ENCODE data around the gene ZNF550.

The ZNF550 gene

DNA sequence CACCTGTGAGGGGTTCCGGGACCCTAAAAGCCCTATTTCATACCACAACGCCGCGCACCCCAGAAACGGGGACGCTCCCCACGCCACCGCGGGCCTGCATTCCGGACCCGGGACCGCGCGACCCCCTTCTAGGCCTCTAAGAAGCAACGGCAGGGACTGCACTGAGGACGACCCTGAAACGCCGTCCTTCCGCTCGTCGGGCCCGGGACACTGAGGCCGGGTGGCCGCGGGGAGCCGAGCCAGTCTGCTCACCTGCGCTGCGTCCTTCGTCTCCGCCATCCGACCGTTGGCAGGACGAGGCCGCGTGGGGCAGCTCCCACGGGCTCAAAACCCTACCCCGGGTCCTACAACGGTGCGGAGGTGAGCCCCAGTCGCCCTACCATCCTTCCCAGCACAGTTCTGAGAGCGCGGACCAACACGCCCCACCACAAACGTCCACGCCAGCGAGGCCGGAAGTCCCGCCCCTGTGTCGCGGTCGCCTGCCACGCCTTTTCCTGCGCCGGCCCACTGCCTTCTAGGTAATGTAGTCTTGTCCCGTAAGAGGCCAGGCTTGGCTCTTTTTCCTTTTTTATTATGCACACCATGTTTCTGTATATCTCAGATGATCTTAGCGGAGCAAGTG, at the start of gene ZNF550:
Gene ZNF550, minus strand, starts transcription at position 460 of the 622 bp plus-strand sequence. Its CDS starts 181 bp downstream, at position 279.
- peak; percentile 60 for DNase-seq

DNA sequence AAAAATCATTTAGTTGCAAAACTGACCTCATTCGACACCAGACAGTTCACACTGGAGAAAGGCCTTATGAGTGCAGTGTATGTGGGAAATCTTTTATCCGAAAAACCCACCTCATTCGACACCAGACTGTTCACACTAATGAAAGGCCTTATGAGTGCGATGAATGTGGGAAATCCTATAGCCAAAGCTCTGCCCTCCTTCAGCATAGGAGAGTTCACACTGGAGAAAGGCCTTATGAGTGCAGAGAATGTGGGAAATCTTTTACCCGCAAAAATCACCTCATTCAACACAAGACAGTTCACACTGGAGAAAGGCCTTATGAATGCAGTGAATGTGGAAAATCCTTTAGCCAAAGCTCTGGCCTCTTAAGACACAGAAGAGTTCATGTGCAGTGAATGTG, 47.3 kb upstream of the ZNF550 start:
- no peak for DNase-seq

DNA sequence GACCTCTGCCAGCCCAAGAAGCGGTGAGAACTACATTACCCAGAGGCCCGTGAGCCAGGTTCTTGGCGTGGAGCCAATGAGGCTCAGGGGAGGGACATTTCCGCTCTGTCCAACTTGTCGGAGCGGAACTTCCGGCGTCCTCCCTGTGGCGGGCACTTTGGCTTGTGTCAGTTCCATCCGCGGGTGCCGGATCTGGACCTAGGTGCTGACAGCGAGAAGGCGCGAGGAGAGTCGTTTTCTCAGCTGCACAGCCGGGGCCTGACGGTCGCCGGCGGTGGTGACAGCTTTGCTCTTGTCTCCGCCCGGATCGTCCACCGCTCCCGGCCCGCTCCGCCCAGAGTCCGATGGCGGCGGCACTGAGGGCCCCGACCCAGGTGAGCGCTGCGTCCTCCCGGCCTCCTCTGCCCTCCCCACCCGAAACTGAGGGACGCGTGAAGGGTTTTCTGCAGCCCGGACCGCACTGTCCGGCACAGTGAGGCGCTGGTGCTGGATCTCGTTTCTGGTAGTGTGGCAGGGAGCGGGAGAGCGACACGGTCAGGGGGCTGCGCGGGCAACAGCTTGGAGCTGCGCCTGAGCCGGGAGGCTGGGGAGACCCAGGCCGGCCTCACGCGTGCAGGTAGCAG, 40.2 kb upstream of the ZNF550 start, which contains the start of gene ZNF530:
Gene ZNF530, plus strand, starts transcription at position 125 of the 623 bp plus-strand sequence. CDS start 4,461 bp downstream, outside the sequence.
- peak; percentile 63 for DNase-seq

DNA sequence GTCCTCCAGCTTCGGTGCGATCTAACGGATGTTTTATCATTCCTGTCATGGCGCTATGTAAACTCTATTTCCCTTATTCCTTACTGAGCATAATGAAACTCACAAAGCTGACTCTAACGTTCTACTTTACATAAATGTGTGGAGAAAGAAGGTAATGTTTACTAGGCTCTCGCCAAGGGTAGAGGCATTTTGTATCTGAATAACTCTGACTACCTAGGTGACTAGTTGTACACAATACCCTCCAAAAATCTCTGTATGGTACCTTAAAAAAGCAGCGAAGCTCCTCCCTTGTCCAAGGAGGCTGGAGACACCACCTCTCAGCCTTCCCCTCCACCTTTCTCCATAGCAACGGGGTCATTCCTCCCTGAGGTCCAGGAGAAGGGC, 39.7 kb upstream of the ZNF550 start:
- no peak for DNase-seq

DNA sequence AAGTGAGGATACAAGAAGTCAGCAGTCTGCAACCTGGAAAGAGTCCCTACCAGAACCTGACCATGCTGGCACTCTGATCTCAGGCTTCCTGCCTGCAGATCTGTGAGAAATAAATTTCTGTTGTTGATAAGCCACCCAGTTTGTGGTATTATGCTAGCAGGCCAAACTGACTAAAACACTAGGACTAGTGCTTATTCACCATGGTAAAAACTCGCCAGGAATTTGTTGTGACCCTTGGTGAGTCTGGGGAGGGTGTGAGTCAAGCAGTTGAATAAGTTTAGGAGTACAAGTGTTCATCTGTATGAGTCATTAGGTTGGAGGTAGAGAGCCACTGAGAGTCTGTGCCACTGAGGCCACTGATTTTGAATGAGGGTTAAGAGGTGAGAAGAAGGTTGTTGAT, 27.9 kb upstream of the ZNF550 start:
- DNase-seq, result peak; percentile 38

DNA sequence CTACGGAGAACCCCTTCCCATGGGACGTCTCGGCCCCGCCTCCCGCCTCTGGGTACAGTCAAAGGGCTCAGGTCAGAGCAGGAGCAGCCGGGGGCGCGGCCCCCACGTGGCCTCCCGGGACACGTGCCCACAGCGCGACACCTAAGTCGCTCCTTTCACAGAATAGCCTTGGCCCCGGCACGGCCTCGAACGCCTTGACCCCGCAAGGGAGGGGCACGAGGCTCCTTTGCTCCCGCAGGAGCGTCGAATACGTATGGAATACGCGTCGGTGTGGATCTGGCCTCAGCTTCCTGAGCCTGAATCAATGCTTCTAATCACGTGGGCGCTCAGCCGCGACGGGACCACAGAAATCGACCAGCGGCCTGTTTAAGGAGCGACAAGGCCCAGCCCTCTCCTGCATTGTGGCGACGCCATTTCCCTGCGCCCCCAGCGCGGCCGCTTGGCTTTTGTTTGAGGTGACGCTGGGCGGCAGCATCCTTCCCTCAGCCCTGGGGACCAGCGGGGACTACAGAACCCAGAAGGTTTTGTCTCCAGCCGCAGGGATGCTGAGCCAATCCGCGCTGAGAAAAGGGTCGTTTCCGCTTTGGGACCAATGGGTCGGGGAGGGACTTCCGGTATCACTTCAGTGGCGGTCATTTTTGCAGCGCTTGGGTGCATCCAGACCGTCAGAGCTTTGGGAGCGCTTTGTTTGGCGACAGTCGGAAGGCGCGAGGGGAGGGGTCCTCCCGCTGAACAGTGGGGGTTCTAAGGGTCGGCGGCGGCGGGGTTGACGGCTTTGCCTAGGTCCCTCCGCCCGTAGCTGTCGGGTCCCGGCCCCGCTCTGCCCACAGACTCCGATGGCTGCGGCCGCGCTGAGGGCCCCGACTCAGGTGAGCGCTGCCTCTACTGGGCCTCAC, 24.1 kb upstream of the ZNF550 start, which contains the start of gene ZIK1:
Gene ZIK1, plus strand, starts transcription at position 625 of the 896 bp plus-strand sequence. Its CDS starts 212 bp downstream, at position 837.
- no peak for DNase-seq

DNA sequence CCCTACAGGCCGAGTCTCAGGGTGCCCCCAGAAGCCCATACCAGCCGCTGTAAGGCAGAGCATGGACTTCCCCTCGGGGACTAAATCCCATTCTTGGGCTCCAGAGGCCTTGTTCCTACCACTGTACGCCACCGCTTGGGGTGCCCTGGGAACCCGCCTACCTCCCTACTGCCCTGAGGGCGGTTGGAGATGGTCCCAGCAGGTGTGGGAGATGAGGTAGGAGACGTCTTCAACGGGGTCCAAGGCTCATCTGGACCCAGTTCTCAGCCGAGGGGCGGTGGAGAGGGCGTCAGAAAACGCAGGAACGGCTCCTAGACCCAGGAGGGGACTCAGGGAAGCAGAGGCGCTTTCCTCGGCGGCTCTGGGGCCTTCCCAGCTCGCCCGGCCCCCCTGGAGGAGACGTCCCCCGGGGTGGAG, 23.4 kb upstream of the ZNF550 start:
- no peak for DNase-seq

DNA sequence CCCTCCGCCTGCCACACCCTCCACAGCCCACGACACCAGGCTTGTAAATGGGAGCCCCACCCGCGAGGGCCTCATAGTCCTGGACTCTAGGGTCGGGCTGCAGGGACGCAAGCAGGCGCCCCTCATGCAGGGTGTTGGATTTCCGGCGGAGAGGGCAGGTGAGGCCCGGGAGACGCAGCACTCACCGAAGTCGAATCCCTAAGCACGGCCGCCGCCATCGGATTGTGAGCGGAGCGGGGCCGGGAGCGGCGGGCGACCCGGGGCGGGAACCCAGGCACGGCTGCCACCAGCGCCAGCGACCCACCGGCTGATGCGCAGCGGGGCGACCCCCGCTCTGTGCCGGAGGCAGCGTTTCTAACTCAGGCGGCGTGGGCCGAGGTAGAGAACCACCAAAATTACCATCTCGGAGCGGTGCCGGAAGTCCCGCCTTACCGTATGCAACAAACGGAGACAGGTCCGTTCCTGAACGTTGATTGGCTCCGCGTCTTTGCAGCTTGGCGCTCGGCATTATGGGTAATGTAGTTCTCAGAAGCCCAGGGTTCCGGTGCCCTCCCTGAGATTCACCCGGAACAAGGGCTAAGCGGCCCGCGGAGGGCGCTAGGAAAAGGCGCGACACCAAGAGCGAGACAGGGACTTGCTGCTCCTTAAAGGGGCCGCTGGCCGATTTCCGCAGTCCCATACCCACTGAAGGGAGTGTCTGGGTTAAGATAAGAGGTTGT, 19.0 kb upstream of the ZNF550 start, which contains the start of gene ZNF416:
Gene ZNF416, minus strand, starts transcription at position 425 of the 719 bp plus-strand sequence. Its CDS starts 207 bp downstream, at position 218.
- peak; percentile 86 for DNase-seq

DNA sequence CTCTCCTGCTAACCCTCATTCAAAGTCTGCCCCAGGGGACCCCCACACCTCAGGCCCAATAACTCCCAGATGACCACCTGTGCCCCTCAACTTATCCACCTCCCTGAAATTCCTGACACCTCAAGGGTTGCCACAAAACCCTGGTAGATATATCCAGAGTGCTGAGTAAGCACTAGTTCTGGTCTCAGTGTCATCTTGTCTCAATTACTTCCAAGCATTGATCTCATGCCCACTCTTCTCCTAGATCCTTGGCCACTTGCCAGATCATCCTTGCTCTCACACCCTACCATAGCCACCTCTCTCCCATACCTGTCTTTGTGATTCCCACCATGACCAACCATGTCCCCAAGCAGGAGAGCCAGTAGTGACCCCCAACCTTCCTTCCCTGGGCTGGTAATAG, 17.0 kb upstream of the ZNF550 start:
- no peak for DNase-seq

DNA sequence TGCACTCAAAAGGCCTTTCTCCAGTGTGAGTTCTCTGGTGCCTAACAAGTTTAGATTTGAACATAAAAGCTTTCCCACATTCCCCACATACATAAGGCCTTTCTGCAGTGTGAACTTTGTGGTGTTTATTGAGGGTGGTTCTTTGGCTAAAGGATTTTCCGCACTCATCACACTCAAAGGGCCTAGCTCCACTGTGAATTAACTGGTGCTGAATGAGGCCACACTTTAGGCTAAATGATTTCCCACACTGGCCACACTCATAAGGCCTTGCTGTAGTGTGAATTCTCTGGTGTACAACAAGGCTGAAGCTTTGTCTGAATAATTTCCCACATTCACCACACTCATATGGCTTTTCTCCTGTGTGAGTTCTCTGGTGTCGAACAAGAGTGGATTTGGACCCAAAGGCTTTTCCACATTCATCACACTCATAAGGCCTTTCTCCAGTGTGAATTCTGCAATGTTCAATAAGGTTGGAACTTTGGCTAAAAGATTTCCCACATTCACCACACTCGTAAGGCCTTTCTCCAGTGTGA, 12.8 kb upstream of the ZNF550 start:
- no peak for DNase-seq

DNA sequence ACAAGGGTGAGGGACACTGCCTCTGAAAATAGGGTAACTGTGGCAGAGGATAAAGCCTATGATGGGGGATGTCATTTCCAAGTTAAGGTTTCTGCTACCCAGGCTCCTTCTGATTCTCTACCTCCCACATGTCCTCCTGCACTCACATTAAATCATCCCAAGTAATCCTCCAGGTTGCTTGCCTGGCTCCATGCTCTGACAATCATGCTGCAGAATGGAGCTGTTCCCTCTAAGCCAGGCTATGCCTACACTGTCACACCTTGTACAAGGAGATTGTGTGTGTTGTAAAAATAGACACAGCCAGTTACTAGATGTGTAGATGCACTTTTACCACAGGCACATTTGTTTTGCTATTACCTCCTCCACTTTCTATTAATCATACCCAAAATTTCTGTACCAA, 11.0 kb upstream of the ZNF550 start:
- no peak for DNase-seq

DNA sequence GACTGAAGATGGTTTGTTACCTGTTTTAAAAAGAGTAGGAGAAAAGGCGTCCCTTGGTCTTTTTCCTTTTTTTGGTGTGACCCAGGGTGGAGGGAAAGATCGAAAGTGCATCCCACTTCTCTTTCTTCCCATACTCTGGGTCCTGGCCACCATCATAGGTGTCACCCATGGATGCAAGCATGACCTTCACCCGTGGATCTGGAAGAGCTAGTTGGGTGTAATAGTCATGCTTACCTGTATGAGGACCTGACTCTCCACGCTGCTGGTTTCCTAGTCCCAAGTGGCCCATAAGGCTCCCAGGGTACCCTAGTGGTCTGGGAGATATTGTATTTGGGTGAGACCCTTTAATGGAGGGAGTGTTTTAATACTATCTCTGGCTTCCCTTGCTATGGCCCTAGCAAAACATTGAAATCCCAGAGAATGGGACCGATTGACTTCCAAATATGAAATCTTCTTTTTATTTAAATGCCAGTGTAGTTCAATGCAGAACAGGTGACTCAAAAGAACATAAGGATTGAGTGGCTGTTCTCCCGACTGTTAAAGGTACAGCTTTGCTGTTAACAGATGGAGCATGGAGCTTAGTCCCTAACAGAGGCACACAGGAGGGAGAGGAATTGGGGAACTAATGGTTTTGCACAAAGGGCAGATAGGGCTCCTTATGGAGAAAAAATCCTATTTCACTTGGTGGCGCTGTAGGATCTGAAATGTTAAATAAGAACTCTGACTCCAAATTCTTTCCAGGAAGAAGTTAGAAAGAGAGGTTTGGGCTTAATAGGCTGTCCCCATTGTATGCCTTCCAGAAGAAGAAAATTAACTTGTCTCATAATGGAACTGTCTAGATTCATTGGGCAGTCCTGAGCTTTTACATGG, 7.0 kb upstream of the ZNF550 start:
- DNase-seq, result no peak

DNA sequence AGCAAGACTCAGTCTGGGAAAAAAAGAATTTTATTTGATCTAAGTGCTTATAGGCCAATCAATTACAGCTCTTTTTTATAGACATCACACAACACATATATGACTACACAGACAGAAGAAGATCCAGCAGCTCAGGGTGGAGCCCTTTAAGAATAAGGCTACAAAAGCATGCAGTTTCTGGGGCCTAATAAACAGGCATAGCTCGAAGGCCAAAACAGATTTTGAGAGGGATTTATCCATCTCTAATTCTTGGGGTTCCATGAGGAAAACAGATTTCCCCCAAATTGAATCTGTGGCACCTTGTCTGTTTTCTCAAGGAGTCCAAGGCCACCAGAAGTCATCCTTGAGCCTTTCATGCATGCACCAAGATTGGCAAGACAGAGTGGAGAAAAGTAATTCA, 3.9 kb upstream of the ZNF550 start:
- no peak for DNase-seq

DNA sequence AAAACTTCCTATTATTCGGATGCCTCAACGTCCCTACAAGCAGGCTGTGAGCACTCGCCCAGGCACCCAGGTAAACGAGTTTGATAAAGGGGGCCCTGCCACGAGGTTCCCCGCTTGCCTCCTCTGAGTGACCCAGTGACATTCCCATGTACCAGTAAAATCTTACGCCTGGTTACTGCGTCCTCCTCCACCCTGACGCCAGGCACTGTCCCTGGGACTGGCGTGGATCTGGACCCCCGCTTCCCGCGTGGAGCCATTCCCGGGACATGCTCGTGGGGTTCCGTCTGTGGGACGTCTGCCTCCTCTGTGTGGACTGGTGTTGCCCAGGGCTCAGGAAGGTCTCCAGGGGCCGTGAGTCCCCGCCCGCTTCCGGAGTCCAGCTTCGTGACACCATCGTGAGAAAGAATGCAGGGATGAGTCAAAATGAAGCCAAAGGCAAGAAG, 407 bp upstream of the ZNF550 start:
- DNase-seq, result no peak

DNA sequence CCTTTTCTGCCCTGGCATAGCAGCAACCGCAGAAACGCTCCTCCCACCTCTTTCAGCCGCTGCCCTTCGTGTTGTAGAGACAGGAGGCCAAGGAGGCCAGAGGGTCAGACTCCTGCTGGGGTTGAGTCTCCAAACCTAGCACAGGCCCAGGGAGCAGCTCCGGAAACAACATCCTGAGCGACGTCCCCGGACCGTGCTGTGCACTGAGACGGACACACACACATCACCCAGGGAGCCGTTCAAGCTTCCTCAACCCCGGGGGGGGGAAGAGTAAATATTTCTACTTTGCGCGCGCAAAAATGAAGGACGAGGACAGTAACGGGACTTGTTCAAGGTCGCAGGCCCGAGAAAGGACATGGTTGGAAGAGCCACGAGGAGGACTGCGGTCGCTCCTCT, 657 bp downstream of the ZNF550 start:
- no peak for DNase-seq

DNA sequence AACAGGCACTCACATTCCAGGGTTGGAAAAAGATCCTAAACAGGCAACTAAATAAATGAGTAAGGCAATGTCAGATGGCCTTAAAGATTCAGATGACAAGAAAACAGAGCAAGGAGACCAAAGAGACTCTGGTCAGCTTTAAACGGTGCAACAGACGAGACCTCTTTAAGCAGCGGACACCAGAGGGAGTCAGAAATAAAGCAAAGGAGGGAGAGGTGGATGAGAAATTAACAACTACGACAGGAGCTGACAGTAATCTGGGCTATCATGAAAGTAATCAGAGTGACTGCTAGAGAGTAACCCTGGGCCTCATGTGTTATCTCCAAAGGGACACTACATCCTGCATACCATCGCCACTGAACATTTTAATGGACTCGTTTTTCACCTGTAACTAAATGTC, 1.1 kb downstream of the ZNF550 start:
- DNase-seq, result no peak

DNA sequence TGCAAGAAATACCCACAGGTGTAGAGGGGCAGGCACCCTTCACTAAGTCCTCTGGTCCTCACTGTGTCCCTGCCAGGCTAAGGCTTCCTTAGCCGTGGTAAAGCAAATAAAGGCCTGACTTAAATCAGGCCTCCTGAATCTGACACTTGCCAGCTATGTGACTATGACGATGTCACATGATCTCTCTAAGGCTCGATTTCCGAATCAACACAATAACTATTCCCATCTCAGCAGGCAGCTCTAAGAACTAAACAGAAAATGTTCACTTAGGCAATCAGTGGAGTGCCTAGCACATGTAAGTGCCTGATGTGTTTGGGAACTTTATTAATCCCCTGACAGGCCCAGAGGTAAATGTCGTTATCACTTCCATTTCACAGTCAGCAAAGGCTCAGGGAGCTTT, 2.0 kb downstream of the ZNF550 start:
- DNase-seq, result no peak

DNA sequence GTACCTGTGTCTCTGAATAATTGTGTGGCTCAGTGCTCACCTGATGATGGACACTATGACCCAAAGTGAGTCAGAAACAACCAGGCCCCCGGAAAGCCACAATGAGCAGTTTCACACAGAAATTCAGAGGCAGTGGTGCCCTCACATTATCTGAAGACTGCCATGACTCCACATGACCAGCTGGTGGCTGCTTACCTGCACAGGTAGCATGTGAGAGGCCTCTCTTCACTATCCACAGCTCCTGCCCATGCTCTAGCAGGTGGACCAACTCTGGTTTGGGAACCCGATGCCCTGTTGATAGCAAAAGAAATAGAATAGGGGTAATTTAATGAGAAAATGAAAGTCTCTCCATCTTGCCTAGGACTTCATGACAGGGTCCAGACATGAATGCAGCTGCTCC, 7.2 kb downstream of the ZNF550 start:
- DNase-seq, result no peak

DNA sequence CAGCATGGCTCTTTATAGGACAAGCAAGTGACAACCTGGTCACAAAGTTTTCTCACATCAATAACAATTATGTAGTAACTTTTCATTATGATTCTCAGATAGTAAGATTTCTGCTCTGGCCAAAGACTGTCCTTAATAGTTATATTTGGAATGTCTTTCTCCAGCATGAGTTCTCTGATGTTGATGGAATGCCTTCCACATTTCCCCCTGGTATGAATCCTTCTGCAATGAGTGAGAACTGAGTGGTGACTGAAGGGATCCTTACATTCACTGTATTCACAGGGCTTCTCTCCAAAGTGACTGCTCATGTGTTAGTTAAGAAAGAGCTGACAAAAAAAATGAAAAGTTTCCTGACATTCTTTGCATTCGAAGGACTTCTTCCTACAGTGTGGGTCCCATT, 13.2 kb downstream of the ZNF550 start:
- DNase-seq, result no peak

DNA sequence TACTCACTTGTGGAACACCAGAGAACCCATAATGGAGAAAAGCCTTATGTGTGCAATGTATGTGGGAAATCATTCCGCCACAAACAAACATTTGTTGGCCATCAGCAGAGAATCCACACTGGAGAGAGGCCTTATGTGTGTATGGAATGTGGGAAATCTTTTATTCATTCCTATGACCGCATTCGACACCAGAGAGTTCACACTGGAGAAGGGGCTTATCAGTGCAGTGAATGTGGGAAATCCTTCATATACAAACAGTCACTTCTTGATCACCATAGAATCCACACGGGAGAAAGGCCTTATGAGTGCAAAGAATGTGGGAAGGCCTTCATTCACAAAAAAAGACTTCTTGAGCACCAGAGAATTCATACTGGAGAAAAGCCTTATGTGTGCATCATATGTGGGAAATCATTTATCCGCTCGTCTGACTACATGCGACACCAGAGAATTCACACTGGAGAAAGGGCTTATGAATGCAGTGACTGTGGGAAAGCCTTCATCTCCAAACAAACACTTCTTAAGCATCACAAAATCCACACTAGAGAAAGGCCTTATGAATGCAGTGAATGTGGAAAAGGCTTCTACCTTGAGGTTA, 21.6 kb downstream of the ZNF550 start:
- no peak for DNase-seq

Measured in 8988T (cell line).